ENCODE results near the gene TALDO1.

Gene TALDO1

DNA sequence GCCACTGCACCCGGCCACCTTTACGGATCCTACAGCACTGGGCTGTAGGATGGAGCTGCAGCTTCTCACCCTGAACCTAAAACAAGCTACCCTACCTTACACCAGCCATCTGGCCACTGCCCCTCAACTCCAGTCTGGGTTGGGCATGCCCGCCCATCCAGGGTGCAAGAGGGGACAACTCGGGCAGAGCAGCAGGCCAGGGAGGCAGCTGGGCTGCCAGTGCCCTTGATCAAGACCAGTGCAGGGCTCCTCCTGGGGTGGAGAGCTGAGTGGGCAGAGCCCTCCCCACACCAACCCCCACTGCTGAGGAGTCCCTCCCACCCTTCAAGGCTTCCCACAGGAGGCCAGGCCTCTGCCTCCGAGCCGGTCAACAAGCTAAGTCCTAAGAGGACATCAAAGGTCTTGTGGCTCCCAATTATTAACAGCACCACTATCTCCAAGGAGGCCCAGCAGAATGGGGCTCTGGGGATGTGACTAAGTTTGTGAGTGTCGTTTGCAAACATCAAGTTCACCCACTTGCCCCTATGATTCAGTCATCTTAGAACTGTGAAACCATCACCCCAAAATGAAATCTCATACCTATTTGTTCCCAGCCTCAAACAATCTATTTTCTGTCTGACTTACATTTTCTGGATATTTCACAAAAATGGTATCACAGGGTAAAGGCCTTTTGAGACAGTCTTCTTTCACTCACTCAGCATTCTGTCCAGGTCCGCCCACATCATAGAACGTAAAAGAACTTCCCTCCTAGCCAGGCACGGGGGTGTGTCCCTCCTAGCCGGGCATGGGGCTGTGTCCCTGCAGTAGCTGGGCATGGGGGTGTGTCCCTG, 19.1 kb downstream of the TALDO1 start:
- TF ChIP-seq GATA3 (IDR thresholded peaks at IDR 0.05; ENCODE audit: low read depth, low read length) (no peak), GATA2 (IDR thresholded peaks at IDR 0.05; ENCODE audit: low read depth, low read length) (no peak)

DNA sequence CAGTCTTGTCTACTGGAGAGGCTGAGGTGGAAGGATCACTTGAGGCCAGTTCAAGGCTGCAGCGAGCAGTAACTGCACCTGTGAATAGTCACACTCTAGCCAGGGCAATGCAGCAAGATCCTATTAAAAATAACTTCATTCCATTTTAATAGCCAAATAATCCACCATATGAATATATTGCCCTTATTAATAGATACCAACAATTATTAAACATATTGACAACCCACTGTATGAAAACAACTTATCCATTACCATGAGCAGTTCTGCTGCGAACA, 19.6 kb downstream of the TALDO1 start:
- TF ChIP-seq GATA2 (IDR thresholded peaks at IDR 0.05; ENCODE audit: low read depth, low read length) = no peak
- TF ChIP-seq GATA3 (IDR thresholded peaks at IDR 0.05; ENCODE audit: low read depth, low read length) = no peak

DNA sequence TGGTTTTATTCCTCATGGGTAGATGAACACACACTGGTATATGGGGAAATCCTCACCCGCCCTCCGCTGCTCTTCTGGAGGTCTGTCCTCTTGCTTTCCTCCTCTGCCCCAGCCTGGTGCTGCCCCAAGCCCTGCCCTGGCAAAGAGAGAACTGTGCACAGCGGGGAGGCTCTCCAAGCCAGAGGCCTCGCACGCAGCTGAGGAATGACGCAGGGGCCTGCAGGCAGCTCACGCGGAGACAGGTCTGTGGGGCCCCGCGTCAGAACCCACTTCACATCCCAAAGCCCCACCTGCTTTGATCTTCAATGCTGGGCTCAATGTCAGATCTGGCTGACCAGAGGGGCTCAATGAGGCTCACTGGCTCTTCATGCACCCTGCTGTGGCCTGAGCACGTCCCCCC, 20.0 kb downstream of the TALDO1 start:
- TF ChIP-seq GATA3 (IDR thresholded peaks at IDR 0.05; ENCODE audit: low read depth, low read length) (no peak), GATA2 (IDR thresholded peaks at IDR 0.05; ENCODE audit: low read depth, low read length) (no peak)

DNA sequence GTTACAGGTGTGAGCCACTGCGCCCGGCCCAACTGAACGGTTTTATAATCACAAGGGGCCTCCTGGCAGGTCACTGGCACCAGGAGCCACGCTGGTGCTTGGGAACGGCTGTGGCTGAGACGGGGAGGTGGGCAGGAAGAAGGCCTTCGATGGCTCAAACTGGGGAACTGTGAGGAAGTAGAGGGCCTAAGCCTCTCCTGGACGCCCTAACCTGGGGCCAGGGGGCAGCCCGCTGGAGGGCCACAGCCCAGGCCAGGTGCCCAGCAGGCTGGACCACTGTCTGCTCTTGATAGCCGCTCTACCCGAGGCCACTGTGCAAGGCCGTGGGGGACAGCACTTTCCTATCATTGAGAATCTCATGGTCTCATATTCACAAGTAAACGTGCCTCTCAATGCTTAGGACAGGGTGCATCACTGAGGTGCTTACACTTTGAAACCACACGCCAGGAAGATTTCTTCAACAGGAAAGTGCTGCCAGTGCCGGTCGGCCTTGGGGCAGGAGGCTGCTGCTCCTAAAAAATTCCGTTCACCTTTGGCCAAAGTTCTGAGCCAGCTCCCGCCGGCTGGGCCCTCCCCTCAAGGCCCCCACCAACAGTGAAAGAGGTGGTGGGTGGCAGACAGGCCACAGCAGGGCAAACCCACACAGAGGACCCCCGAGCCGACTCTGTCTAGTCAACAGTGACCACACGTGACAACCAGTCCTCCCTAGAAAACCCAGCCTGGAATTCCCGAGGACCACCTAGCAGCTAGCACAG, 22.8 kb downstream of the TALDO1 start:
- TF ChIP-seq GATA2 (IDR thresholded peaks at IDR 0.05; ENCODE audit: low read depth, low read length) (no peak), GATA3 (IDR thresholded peaks at IDR 0.05; ENCODE audit: low read depth, low read length) (no peak)

DNA sequence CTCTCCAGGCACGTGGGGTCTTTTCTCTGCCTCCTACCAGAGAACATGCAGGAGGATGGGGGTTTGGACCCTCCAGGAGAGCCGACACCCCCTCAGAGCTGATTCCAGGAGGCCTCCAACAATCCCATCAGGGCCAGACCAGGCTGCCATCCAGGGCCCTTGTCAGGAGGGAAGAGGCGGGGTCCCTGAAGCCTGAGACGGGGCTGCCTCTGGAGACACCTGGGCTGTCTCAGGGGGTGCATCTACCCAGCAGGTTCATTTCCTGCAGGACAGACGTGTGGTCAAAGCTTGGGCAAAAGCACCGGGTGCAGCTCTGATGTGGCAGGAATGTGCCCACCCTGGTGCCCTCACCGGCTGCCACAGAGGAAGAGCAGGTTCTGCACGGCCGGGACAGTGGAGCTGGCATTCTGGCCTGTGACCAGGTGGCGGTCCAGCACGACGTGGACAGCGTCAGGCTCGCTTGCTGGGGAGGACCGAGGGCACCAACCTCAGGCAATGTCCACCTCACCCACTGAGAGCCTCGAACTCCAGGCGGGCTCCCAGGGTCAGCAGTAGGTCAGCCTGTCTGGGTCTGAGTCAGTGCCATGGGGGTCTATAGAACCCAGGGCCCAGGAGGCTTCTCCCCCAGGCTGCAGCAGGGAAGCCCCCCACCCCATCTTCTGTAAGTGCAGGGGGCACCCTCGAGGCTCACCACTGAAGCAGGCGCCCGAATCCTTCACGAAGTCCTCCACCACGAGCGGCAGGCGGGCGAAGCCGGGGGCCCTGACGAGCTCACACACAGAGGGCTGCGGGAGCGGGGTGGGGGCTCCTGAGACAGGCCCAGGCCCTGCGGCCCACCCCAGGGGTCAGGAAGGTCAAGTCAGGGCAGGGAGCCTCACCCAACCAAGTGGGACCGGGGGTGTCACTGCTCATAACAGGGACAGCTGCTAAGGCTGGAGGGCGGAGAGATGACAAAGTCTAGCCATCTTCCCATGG, 23.7 kb downstream of the TALDO1 start:
- TF ChIP-seq GATA3 (IDR thresholded peaks at IDR 0.05; ENCODE audit: low read depth, low read length) (no peak), GATA2 (IDR thresholded peaks at IDR 0.05; ENCODE audit: low read depth, low read length) (no peak)

DNA sequence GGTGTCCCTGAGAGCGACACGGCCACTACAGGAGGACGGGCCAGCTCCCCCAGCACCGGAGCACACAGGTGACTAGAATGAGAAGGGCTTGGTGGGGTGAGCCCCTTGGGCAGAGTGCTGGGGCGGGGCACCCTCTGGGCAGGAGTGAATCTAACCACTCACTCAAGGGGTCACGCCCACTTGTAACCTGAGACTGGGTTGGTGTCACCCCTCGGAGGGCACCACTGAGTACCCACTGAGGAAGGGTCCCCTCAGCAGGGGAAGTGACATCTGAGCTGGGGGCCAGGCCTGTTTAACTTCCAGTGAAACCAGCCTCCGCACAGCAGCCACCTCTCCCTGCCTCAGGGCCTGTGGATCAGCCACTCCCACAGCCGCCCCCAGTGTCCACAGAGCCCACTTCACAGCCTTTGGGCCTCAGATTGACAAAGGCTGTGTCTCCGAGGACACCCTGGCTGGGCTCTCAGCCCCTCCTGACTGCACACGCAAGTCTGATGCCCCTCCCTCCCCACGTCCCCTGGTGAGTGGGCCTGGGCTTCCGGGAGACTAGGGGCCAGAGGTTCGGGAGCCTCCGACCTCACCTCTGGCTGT, 24.4 kb downstream of the TALDO1 start:
- TF ChIP-seq GATA2 (IDR thresholded peaks at IDR 0.05; ENCODE audit: low read depth, low read length) = no peak
- no peak for TF ChIP-seq GATA3 (IDR thresholded peaks at IDR 0.05; ENCODE audit: low read depth, low read length)

DNA sequence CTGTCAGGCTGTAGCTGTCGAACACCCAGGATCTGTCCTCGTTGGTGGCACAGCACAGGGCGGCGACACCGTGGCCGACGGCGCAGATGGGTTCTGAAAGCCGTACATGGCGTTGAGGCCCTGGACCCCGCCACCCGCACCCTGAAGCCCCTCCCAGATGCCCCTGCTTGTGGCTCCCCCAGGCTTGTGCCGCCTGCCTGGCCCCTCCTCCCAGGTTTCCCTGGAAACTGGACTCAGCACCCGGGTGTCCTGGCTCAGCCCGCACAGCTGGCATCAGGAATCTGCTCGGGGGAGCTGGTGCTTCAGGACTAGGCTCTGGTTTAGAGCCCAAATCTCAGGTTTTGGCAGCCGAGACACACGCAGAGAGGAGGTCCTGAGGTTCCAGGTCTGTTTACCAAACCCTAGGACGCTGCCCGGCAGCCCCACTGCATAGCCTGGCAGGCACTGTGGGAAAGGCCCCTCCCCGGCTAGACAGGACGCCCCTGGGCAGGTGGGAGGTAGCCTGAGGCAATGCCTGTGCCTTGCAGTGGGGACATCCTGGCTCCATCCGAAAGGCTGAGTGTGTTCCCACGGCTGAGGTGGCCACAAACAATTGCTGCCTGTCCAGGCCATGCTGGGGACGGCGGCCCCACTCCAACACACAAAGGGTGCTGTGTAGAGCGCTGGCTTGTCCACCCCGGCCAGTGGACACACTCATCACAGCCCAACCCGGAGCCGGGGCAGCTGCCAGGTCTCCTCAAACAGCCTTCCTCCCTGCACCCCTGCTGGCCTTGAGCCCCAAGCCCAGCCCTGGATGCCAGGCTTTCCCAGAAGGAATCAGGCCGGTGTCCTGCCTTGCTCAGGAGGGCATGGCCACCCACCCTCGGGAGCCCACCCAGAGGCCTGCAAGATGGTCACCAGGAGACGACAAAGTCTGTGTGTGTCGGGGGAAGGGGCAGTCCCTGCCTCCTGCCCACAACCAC, 25.4 kb downstream of the TALDO1 start:
- no peak for TF ChIP-seq GATA3 (IDR thresholded peaks at IDR 0.05; ENCODE audit: low read depth, low read length)
- TF ChIP-seq GATA2 (IDR thresholded peaks at IDR 0.05; ENCODE audit: low read depth, low read length) = no peak

DNA sequence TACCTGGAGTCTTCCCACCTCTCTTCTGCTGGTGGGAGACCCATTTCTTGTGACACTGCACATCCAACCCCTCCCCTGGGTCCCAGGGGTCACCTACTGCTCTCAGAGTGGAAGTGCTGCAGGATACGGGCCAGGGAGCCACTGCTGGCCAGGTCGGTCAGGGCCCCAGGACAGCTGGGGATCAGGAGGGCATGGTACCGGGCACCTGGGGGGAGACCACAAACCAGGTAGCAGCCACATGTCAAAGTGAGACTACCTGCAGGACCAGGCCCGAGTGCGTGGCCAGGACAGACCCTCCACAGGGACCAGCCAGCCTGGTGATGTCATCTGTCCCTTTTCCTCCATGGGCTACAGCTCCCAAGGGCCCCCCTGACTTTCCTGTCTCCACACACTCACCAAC, 26.2 kb downstream of the TALDO1 start:
- no peak for TF ChIP-seq GATA2 (IDR thresholded peaks at IDR 0.05; ENCODE audit: low read depth, low read length)
- no peak for TF ChIP-seq GATA3 (IDR thresholded peaks at IDR 0.05; ENCODE audit: low read depth, low read length)

DNA sequence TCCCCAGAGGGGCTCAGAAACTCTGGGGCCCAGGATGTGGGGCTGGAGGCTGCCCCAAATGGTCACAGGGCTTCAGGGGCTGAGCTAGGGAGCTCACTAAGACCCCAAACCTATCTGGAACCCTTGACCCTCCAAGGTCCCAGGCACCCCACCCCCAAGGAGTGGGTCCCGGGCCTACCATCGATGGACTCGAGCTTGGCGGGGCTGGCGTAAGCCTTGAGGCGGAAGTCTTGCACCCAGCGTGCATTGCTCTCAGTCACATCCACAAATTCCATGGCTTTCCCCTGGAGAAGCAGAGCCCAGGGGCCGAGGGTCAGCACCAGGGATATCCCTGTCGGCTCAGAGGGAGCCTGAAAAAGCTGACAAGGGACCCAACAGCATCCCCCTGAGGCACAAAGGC, 26.6 kb downstream of the TALDO1 start:
- TF ChIP-seq GATA2 (IDR thresholded peaks at IDR 0.05; ENCODE audit: low read depth, low read length) = no peak
- no peak for TF ChIP-seq GATA3 (IDR thresholded peaks at IDR 0.05; ENCODE audit: low read depth, low read length)

DNA sequence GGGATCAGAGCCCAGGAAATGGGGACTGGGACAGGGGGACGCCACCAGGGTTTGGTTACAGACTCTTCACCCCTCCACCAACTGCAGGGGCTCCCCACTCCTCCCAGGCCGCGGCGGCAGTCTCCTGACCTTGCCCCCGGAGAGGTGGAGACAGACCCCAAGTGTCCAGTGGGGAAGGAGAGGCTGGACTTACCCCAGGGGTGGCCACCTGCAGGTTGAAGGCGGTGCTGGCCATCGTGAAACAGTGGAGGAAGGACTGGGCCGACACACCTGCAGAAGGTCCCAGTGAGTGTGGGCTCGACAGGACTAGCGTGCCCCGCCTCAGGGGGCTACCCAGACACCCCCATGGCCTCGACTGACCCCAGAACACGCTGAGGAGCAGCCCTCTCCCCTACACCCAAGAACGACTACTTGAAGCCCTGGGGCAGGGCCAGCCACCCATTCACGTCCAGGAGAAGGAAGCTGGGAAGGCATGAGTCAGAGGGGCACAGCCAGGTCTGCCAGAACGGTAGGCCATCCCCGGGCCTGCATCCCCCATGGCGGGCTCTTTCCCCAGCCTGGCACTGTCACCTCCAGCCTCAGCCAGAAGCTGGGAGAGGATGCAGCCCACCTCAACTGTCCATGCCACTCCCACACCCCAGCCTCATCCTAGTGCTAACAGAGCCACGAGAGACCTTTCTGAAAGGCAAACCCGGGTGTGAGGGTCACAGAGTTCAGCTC, 27.8 kb downstream of the TALDO1 start:
- TF ChIP-seq GATA2 (IDR thresholded peaks at IDR 0.05; ENCODE audit: low read depth, low read length) (no peak), GATA3 (IDR thresholded peaks at IDR 0.05; ENCODE audit: low read depth, low read length) (no peak)

DNA sequence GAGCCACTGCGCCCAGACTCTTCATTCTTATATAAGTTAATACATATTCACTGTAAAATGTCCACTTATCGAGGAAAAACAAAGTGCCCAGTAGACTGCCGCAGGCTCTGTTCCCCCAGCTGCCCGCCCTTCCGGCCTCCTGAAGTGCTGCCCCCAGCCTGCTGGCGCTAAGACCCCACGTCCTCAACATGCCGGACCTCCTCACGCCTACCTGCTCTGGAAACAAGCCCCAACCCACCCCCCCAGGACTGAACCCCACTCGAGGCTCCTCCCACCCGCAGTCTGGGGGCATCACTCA, 28.9 kb downstream of the TALDO1 start:
- TF ChIP-seq GATA3 (IDR thresholded peaks at IDR 0.05; ENCODE audit: low read depth, low read length) = no peak
- no peak for TF ChIP-seq GATA2 (IDR thresholded peaks at IDR 0.05; ENCODE audit: low read depth, low read length)

DNA sequence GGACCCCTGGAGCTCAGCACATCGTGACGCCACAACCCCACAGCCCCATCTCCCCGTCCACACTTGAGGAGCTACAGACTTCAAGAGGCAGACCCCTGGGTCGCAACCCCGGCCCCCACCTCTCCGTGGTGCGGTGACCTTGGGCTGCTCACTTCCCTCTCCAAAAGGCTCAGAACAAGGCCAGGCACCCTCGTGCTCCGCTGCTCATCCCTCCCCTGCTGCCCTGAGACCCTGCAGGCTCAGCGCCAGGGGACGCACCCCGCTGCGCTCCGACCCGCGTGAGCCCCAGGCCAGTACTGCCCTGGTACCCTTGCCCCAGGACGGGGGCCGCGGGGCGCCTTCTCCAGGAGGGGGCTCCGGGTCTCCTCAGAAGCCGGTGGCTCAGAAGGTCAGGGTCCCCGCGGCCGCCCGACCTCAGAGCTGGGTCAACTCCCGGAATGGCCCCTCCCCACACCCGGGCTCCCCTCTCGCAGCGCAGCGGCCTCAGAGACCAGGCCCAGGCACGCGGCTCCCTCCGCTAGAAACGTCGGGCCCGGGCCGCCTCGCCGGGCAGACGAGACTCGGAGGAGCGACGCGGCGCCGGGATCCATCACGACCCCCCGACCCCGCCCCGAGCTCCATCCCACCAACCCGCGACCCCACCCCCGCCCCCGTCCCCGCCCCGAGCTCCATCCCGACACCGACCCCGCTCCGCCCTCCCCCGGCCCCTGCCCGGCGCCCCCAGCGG, 29.5 kb downstream of the TALDO1 start:
- TF ChIP-seq GATA3 (IDR thresholded peaks at IDR 0.05; ENCODE audit: low read depth, low read length) (no peak), GATA2 (IDR thresholded peaks at IDR 0.05; ENCODE audit: low read depth, low read length) (no peak)
